SK-N-SH treated with all-trans-retinoic acid at 6 μM for 48 hours (cell line): Measurements from ENCODE around the gene RTF2.

Source experiments
- ATAC-seq: fragments of 200-7000 bp; cut with Tn5 transposase; 3 replicates; pipeline ENCODE4 v1.9.1; 2020; ENCODE audit warnings: mild to moderate bottlenecking, moderate library complexity
- ARNTL ChIP-seq: fragments of 450-650 bp; formaldehyde crosslinking; IDR thresholded peaks from 2 replicates; pipeline ENCODE4 v1.5.0; 2020; ENCODE audit warnings: low read depth, mild to moderate bottlenecking, moderate library complexity, borderline replicate concordance
- BACH2 ChIP-seq: fragments of 250-450 bp; sonication (Bioruptor Pico); IDR thresholded peaks from 2 replicates; pipeline ENCODE4 v1.9.0; 2021; ENCODE audit warnings: mild to moderate bottlenecking, borderline replicate concordance
- CSDC2 ChIP-seq: fragments of 250-450 bp; sonication (Bioruptor Pico); IDR thresholded peaks from 2 replicates; pipeline ENCODE4 v1.5.0; 2020; ENCODE audit warnings: mild to moderate bottlenecking, moderate library complexity
- ESRRG ChIP-seq: fragments of 250-450 bp; sonication (Bioruptor Pico); IDR thresholded peaks from 2 replicates; pipeline ENCODE4 v1.6.1; 2021; ENCODE audit warnings: mild to moderate bottlenecking
- GLIS3 ChIP-seq: fragments of 250-450 bp; sonication (Bioruptor Pico); IDR thresholded peaks from 2 replicates; pipeline ENCODE4 v1.5.0; 2020; ENCODE audit warnings: mild to moderate bottlenecking, moderate library complexity
- OSR1 ChIP-seq: fragments of 250-450 bp; sonication (Bioruptor Pico); IDR thresholded peaks from 2 replicates; pipeline ENCODE4 v1.8.0; 2022; ENCODE audit warnings: moderate library complexity, mild to moderate bottlenecking, inconsistent platforms
- PPARA ChIP-seq: fragments of 250-450 bp; sonication (Bioruptor Pico); IDR thresholded peaks from 2 replicates; pipeline ENCODE4 v1.5.0; 2020; ENCODE audit warnings: mild to moderate bottlenecking, borderline replicate concordance
- RARB ChIP-seq: fragments of 250-450 bp; sonication (Bioruptor Pico); IDR thresholded peaks from 2 replicates; pipeline ENCODE4 v1.8.0; 2021; ENCODE audit warnings: mild to moderate bottlenecking, moderate library complexity
- SNAI2 ChIP-seq: fragments of 250-450 bp; sonication (Bioruptor Pico); IDR thresholded peaks from 2 replicates; pipeline ENCODE4 v1.5.0; 2020; ENCODE audit warnings: mild to moderate bottlenecking, moderate library complexity
- TCF4 ChIP-seq: fragments of 250-450 bp; sonication (Bioruptor Pico); IDR thresholded peaks from 2 replicates; pipeline ENCODE4 v1.8.0; 2021; ENCODE audit warnings: mild to moderate bottlenecking, moderate library complexity, borderline replicate concordance
- TOX ChIP-seq: fragments of 250-450 bp; sonication (Bioruptor Pico); IDR thresholded peaks from 2 replicates; pipeline ENCODE4 v1.8.0; 2021; ENCODE audit warnings: mild to moderate bottlenecking, moderate library complexity, borderline replicate concordance
- ZC3H10 ChIP-seq: fragments of 250-450 bp; sonication (Bioruptor Pico); IDR thresholded peaks from 2 replicates; pipeline ENCODE4 v1.5.1; 2021; ENCODE audit warnings: mild to moderate bottlenecking, moderate library complexity
- ZFP3 ChIP-seq: fragments of 250-450 bp; sonication (Bioruptor Pico); IDR thresholded peaks from 2 replicates; pipeline ENCODE4 v1.5.0; 2020; ENCODE audit warnings: mild to moderate bottlenecking, moderate library complexity
- ZFP30 ChIP-seq: fragments of 450-650 bp; formaldehyde crosslinking; IDR thresholded peaks from 2 replicates; pipeline ENCODE4 v1.5.0; 2022; ENCODE audit warnings: mild to moderate bottlenecking, moderate library complexity
- ZNF565 ChIP-seq: fragments of 450-650 bp; formaldehyde crosslinking; conservative IDR thresholded peaks from 2 replicates; pipeline ENCODE4 v1.5.0; 2020; ENCODE audit warnings: low read depth, mild to moderate bottlenecking, moderate library complexity
- ZNF70 ChIP-seq: fragments of 450-650 bp; formaldehyde crosslinking; IDR thresholded peaks from 2 replicates; pipeline ENCODE4 v1.5.0; 2020; ENCODE audit warnings: mild to moderate bottlenecking, moderate library complexity
- ZNF8 ChIP-seq: fragments of 450-650 bp; formaldehyde crosslinking; IDR thresholded peaks from 2 replicates; pipeline ENCODE4 v1.5.0; 2020; ENCODE audit warnings: mild to moderate bottlenecking, moderate library complexity
- TF ChIP-seq, protein P1 (sequence below): fragments of 250-450 bp; sonication (Bioruptor Pico); IDR thresholded peaks from 2 replicates; pipeline ENCODE4 v1.8.0; 2020; ENCODE audit warnings: mild to moderate bottlenecking, moderate library complexity, borderline replicate concordance
- TF ChIP-seq, protein P2 (sequence below): fragments of 250-450 bp; sonication (Bioruptor Pico); IDR thresholded peaks from 2 replicates; pipeline ENCODE4 v1.5.0; 2020; ENCODE audit warnings: mild to moderate bottlenecking, moderate library complexity
- TF ChIP-seq, protein P3 (sequence below): fragments of 250-450 bp; sonication (Bioruptor Pico); IDR thresholded peaks from 2 replicates; pipeline ENCODE4 v1.5.1; 2020; ENCODE audit warnings: low read depth, mild to moderate bottlenecking, moderate library complexity
- TF ChIP-seq, protein P4 (sequence below): fragments of 250-450 bp; sonication (Bioruptor Pico); IDR thresholded peaks from 2 replicates; pipeline ENCODE4 v1.5.1; 2021; ENCODE audit warnings: mild to moderate bottlenecking, moderate library complexity
- TF ChIP-seq, protein P5 (sequence below): fragments of 250-450 bp; sonication (Bioruptor Pico); IDR thresholded peaks from 2 replicates; pipeline ENCODE4 v1.8.0; 2021; ENCODE audit warnings: low read depth, mild to moderate bottlenecking, moderate library complexity, borderline replicate concordance

RTF2 gene

DNA sequence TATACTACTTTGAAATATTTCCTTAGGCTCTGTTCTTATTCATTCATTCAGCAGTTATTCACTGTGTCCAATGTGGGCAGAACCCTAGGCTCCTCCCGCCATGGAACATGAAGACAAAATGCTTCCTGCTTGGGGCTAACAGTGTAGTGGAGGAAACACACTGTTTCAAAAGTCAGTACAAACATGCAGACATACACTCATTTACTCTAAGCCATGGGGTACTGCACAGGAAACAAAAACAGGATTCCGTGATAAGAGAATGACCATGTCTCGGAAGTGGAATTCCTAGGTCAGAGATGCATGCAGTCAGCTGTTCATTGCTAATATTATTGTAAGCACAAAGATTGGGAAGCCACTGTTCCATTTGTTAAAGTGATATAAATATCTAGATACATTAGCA lies 37.7 kb downstream of the RTF2 start:
- TF ChIP-seq, protein P1, sequence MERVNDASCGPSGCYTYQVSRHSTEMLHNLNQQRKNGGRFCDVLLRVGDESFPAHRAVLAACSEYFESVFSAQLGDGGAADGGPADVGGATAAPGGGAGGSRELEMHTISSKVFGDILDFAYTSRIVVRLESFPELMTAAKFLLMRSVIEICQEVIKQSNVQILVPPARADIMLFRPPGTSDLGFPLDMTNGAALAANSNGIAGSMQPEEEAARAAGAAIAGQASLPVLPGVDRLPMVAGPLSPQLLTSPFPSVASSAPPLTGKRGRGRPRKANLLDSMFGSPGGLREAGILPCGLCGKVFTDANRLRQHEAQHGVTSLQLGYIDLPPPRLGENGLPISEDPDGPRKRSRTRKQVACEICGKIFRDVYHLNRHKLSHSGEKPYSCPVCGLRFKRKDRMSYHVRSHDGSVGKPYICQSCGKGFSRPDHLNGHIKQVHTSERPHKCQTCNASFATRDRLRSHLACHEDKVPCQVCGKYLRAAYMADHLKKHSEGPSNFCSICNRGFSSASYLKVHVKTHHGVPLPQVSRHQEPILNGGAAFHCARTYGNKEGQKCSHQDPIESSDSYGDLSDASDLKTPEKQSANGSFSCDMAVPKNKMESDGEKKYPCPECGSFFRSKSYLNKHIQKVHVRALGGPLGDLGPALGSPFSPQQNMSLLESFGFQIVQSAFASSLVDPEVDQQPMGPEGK (CRISPR knock-in tag) = no peak
- TF ChIP-seq PPARA (CRISPR knock-in tag) (no peak), ZC3H10 (CRISPR knock-in tag) (no peak), ZNF70 (CRISPR knock-in tag) (no peak), ARNTL (CRISPR knock-in tag) (no peak), BACH2 (no peak), CSDC2 (CRISPR knock-in tag) (no peak), ZNF8 (no peak), OSR1 (no peak), TCF4 (CRISPR knock-in tag) (no peak), GLIS3 (no peak), SNAI2 (no peak), ESRRG (CRISPR knock-in tag) (no peak), TOX (CRISPR knock-in tag) (no peak), RARB (CRISPR knock-in tag) (no peak)
- TF ChIP-seq, protein P2, sequence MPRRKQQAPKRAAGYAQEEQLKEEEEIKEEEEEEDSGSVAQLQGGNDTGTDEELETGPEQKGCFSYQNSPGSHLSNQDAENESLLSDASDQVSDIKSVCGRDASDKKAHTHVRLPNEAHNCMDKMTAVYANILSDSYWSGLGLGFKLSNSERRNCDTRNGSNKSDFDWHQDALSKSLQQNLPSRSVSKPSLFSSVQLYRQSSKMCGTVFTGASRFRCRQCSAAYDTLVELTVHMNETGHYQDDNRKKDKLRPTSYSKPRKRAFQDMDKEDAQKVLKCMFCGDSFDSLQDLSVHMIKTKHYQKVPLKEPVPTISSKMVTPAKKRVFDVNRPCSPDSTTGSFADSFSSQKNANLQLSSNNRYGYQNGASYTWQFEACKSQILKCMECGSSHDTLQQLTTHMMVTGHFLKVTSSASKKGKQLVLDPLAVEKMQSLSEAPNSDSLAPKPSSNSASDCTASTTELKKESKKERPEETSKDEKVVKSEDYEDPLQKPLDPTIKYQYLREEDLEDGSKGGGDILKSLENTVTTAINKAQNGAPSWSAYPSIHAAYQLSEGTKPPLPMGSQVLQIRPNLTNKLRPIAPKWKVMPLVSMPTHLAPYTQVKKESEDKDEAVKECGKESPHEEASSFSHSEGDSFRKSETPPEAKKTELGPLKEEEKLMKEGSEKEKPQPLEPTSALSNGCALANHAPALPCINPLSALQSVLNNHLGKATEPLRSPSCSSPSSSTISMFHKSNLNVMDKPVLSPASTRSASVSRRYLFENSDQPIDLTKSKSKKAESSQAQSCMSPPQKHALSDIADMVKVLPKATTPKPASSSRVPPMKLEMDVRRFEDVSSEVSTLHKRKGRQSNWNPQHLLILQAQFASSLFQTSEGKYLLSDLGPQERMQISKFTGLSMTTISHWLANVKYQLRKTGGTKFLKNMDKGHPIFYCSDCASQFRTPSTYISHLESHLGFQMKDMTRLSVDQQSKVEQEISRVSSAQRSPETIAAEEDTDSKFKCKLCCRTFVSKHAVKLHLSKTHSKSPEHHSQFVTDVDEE (CRISPR knock-in tag) = no peak
- no peak for ATAC-seq

DNA sequence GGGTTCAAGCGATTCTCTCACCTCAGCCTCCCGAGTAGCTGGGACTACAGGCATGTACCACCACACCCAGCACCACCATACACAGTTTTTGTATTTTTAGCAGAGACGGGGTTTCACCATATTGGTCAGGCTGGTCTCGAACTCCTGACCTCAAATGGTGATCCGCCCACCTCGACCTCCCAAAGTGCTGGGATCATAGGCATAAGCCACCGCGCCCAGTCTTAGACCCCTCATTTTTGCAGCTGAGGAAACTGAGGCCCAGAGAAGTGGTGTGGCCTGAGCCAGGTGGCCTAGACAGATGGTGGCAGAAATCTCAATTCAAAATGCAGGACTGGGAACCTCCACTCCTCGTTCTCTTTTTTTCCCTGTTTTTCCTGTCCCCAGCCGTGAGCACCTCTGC lies 43.5 kb downstream of the RTF2 start:
- no peak for TF ChIP-seq ZNF8
- no peak for TF ChIP-seq RARB (CRISPR knock-in tag)
- TF ChIP-seq, protein P3, sequence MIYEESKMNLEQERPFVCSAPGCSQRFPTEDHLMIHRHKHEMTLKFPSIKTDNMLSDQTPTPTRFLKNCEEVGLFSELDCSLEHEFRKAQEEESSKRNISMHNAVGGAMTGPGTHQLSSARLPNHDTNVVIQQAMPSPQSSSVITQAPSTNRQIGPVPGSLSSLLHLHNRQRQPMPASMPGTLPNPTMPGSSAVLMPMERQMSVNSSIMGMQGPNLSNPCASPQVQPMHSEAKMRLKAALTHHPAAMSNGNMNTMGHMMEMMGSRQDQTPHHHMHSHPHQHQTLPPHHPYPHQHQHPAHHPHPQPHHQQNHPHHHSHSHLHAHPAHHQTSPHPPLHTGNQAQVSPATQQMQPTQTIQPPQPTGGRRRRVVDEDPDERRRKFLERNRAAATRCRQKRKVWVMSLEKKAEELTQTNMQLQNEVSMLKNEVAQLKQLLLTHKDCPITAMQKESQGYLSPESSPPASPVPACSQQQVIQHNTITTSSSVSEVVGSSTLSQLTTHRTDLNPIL (CRISPR knock-in tag) = no peak
- no peak for TF ChIP-seq CSDC2 (CRISPR knock-in tag)
- TF ChIP-seq ZNF565 (CRISPR knock-in tag) = no peak
- TF ChIP-seq, protein P1 (CRISPR knock-in tag) = no peak
- TF ChIP-seq ZC3H10 (CRISPR knock-in tag) = no peak
- TF ChIP-seq, protein P4, sequence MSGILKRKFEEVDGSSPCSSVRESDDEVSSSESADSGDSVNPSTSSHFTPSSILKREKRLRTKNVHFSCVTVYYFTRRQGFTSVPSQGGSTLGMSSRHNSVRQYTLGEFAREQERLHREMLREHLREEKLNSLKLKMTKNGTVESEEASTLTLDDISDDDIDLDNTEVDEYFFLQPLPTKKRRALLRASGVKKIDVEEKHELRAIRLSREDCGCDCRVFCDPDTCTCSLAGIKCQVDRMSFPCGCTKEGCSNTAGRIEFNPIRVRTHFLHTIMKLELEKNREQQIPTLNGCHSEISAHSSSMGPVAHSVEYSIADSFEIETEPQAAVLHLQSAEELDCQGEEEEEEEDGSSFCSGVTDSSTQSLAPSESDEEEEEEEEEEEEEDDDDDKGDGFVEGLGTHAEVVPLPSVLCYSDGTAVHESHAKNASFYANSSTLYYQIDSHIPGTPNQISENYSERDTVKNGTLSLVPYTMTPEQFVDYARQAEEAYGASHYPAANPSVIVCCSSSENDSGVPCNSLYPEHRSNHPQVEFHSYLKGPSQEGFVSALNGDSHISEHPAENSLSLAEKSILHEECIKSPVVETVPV = no peak
- TF ChIP-seq, protein P2 (CRISPR knock-in tag) = no peak
- no peak for TF ChIP-seq ESRRG (CRISPR knock-in tag)
- TF ChIP-seq TOX (CRISPR knock-in tag) = no peak
- TF ChIP-seq TCF4 (CRISPR knock-in tag) = no peak
- TF ChIP-seq BACH2 = no peak
- no peak for TF ChIP-seq ZFP3 (CRISPR knock-in tag)
- TF ChIP-seq, protein P5, sequence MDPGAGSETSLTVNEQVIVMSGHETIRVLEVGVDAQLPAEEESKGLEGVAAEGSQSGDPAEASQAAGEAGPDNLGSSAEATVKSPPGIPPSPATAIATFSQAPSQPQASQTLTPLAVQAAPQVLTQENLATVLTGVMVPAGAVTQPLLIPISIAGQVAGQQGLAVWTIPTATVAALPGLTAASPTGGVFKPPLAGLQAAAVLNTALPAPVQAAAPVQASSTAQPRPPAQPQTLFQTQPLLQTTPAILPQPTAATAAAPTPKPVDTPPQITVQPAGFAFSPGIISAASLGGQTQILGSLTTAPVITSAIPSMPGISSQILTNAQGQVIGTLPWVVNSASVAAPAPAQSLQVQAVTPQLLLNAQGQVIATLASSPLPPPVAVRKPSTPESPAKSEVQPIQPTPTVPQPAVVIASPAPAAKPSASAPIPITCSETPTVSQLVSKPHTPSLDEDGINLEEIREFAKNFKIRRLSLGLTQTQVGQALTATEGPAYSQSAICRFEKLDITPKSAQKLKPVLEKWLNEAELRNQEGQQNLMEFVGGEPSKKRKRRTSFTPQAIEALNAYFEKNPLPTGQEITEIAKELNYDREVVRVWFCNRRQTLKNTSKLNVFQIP (CRISPR knock-in tag) = no peak
- TF ChIP-seq ZNF70 (CRISPR knock-in tag) = no peak
- TF ChIP-seq SNAI2 = no peak
- TF ChIP-seq ZFP30 (CRISPR knock-in tag) = no peak
- no peak for ATAC-seq
